HL-60 (cell line): Measurements from ENCODE around the gene ECM2.

ENCODE experiments used
- GABPA ChIP-seq: IDR thresholded peaks from 2 replicates; pipeline ENCODE4 v1.6.1; 2012; ENCODE audit warnings: low read depth
- POLR2AphosphoS5 ChIP-seq: IDR thresholded peaks from 2 replicates; pipeline ENCODE4 v1.6.1; 2012; ENCODE audit warnings: low read depth
- REST ChIP-seq: IDR thresholded peaks from 2 replicates; pipeline ENCODE4 v1.6.1; 2012; ENCODE audit warnings: low read depth; ENCODE audit not compliant: insufficient replicate concordance
- TF ChIP-seq, protein P1 (sequence below): IDR thresholded peaks from one replicate; pipeline ENCODE4 v1.5.1; 2011; ENCODE audit warnings: low read length, control low read depth, inconsistent platforms; ENCODE audit not compliant: insufficient read depth

DNA sequence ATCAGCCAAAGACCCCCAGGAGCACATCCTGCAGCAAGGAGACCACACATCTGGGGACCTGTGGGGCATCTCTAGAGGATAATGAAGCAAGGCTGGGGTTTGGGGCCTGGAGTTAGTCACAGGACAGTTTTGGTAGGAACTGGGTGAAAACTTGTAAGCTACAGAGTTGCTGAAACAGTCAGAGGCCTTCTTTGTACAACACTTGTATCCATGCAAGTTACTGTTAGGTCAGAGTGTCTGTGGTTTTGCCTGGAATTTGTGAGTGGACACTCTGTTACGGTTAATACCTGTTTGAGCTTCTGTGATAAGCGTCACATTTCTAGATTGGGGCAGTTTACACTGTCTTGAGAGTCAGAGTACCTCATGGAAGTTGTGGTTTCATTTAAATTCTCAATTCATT is 30.9 kb downstream of the ECM2 start:
- TF ChIP-seq, protein P1, sequence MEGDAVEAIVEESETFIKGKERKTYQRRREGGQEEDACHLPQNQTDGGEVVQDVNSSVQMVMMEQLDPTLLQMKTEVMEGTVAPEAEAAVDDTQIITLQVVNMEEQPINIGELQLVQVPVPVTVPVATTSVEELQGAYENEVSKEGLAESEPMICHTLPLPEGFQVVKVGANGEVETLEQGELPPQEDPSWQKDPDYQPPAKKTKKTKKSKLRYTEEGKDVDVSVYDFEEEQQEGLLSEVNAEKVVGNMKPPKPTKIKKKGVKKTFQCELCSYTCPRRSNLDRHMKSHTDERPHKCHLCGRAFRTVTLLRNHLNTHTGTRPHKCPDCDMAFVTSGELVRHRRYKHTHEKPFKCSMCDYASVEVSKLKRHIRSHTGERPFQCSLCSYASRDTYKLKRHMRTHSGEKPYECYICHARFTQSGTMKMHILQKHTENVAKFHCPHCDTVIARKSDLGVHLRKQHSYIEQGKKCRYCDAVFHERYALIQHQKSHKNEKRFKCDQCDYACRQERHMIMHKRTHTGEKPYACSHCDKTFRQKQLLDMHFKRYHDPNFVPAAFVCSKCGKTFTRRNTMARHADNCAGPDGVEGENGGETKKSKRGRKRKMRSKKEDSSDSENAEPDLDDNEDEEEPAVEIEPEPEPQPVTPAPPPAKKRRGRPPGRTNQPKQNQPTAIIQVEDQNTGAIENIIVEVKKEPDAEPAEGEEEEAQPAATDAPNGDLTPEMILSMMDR = no peak
- TF ChIP-seq POLR2AphosphoS5 (no peak), REST (no peak), GABPA (no peak)
